IPS-18c (cell line): ENCODE measurements around the gene PCDHA4.
"Not testable (repeated sequence)": the region's sequence is repeated elsewhere in the genome, so short reads cannot be mapped to it uniquely, and the experiment has no call there.

Source experiments
- H3K4me3 ChIP-seq: 2 replicates; pipeline ENCODE4 v1.7.0; 2013; ENCODE audit warnings: low read depth, mild to moderate bottlenecking, low read length, moderate library complexity; ENCODE audit not compliant: insufficient read depth
- H3K9me3 ChIP-seq: one replicate; pipeline ENCODE4 v1.6.1; 2013; ENCODE audit warnings: mild to moderate bottlenecking, low read length, moderate library complexity; ENCODE audit not compliant: control insufficient read depth, insufficient read depth

PCDHA4 gene

GRCh38 chr5:140806834-140807775 lies at the start of gene PCDHA4:
PCDHA4 (plus strand) TSS chr5:140807068.
- Histone ChIP-seq H3K9me3 (no peaks in the 10 kb centered on the region), H3K4me3 (peak within 1 kb of the TSS; percentile 69)

- Histone ChIP-seq H3K4me3 (no peak overlapping the region), H3K9me3 (peaks cover 15% of the 10 kb centered on the region)
These were observed 42.5 kb upstream of the PCDHA4 start for GRCh38 chr5:140764177-140764973.

GRCh38 chr5:140767444-140767843 lies 39.4 kb upstream of the PCDHA4 start:
- Histone ChIP-seq H3K9me3 (peaks cover 15% of the 10 kb centered on the region), H3K4me3 (no peak overlapping the region)

- no peak overlapping the region for H3K4me3 ChIP-seq
- no peaks in the 10 kb centered on the region for H3K9me3 ChIP-seq
These were observed 26.4 kb upstream of the PCDHA4 start for GRCh38 chr5:140780512-140780911.

- Histone ChIP-seq H3K9me3 (peaks cover 5% of the 10 kb centered on the region), H3K4me3 (no peak within 1 kb of the TSS)
These were observed 20.8 kb upstream of the PCDHA4 start, which contains the start of gene PCDHA1 for GRCh38 chr5:140785905-140786686. PCDHA1 (plus strand) TSS chr5:140786140.

GRCh38 chr5:140787422-140787821 lies 19.4 kb upstream of the PCDHA4 start:
- H3K9me3 ChIP-seq, H3K4me3 ChIP-seq: not testable (repeated sequence)

- H3K9me3 ChIP-seq, H3K4me3 ChIP-seq: not testable (repeated sequence)
These were observed 18.9 kb upstream of the PCDHA4 start for GRCh38 chr5:140787849-140788504.

GRCh38 chr5:140791089-140791488 lies 15.8 kb upstream of the PCDHA4 start:
- Histone ChIP-seq H3K4me3 (no peak overlapping the region), H3K9me3 (peaks cover 5% of the 10 kb centered on the region)

GRCh38 chr5:140794595-140795258 lies 12.1 kb upstream of the PCDHA4 start, which contains the start of gene PCDHA2:
PCDHA2 (plus strand) TSS chr5:140794852.
- H3K9me3 ChIP-seq: no peaks in the 10 kb centered on the region
- H3K4me3 ChIP-seq: peak within 1 kb of the TSS; percentile 49

GRCh38 chr5:140795259-140795641 lies 11.6 kb upstream of the PCDHA4 start:
- Histone ChIP-seq H3K4me3 (peak overlapping the region; percentile 49; the same call in 1 of the 2 replicates), H3K9me3 (no peaks in the 10 kb centered on the region)

- H3K9me3 ChIP-seq, H3K4me3 ChIP-seq: not testable (repeated sequence)
These were observed 10.7 kb upstream of the PCDHA4 start for GRCh38 chr5:140796072-140796717.

- H3K4me3 ChIP-seq: no peak overlapping the region
- no peaks in the 10 kb centered on the region for H3K9me3 ChIP-seq
These were observed 10.2 kb upstream of the PCDHA4 start for GRCh38 chr5:140796718-140797095.

GRCh38 chr5:140800816-140801493 lies 5.9 kb upstream of the PCDHA4 start, which contains the start of gene PCDHA3:
PCDHA3 (plus strand) TSS chr5:140801057.
- no peaks in the 10 kb centered on the region for H3K9me3 ChIP-seq
- H3K4me3 ChIP-seq: no peak within 1 kb of the TSS

- H3K4me3 ChIP-seq: no peak overlapping the region
These were observed 5.4 kb upstream of the PCDHA4 start for GRCh38 chr5:140801494-140801841.

GRCh38 chr5:140802381-140802780 lies 4.5 kb upstream of the PCDHA4 start:
- H3K9me3 ChIP-seq: not testable (repeated sequence)

More at GRCh38 chr5:140801494-140801841, 5.4 kb upstream of the PCDHA4 start:
- no peaks in the 10 kb centered on the region for H3K9me3 ChIP-seq

More at GRCh38 chr5:140802381-140802780, 4.5 kb upstream of the PCDHA4 start:
- H3K4me3 ChIP-seq: not testable (repeated sequence)
